NCI-H1092 treated with DMSO at 0.1 percent for 48 hours (cell line): Measurements from ENCODE around the gene POLR1C.
"Not testable (repeated sequence)": the region's sequence is repeated elsewhere in the genome, so short reads cannot be mapped to it uniquely, and the experiment has no call there.

Source experiments
- DNase-seq: peaks from one replicate; lab custom pipeline; 2025; lab: John Stamatoyannopoulos, UW

Gene POLR1C

DNA sequence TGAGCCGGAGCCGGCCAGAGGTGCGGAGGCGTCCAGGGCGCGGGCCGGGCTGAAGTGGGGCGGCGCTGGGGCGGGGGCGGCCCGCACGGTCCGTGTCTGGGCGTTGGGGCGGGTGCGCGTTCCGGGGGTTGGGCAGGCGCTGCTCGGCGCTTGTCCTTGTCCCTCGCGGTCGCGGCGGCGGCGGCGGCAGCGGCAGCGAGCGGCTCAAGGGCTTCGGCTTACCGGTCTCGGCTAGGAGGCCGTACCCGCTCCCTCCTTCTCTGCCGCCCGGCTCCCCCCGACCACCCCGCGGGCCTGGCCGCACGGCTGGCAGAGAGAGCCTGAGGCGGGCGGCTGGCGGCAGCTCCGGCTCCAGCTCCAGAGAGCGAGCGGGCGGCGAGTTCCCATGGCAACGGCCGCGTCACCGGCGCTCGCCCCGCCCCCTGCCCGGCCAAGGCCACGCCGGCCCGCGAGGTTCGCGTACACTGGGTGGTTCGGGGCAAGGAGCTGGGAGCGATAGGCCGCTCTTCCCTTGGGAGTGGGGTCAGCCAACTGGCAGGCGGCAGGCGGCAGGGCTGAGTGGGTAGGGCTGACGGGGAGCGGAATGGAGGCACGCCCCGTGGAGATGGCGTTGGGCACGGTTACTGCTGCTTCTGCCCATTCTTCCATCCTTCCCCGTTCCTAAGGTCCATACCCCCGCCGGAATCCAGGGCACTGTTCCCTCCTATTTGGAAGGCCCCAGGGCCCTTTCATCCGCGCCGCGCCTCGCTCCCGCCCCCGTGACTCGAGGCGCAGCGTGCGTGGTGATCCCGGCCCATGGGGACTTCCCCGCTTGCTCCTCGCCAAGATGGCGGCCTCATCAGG, 6.7 kb upstream of the POLR1C start, which contains the start of gene LRRC73:
LRRC73 (minus strand) TSS at position 363 of the 843 bp plus-strand sequence. CDS start 561 bp downstream, outside the sequence.
- DNase-seq, result peak; percentile 74

DNA sequence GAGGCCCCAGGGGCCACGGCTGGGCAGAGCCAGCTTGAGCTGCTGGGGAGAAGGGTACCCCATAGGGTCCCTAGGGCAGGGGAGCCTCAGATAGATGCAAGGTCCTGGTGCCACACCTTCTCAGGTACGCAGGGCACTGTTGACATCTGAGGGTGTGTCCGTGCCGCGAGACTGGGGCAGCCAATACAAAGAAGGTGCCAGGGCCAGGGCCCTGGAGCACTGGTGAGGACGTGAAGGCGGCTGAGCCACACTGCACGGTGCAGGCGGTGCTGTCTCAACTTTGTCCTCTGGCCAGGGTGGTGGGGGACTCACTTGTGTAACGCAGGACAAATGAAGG, 6.1 kb upstream of the POLR1C start:
- DNase-seq, result no peak

DNA sequence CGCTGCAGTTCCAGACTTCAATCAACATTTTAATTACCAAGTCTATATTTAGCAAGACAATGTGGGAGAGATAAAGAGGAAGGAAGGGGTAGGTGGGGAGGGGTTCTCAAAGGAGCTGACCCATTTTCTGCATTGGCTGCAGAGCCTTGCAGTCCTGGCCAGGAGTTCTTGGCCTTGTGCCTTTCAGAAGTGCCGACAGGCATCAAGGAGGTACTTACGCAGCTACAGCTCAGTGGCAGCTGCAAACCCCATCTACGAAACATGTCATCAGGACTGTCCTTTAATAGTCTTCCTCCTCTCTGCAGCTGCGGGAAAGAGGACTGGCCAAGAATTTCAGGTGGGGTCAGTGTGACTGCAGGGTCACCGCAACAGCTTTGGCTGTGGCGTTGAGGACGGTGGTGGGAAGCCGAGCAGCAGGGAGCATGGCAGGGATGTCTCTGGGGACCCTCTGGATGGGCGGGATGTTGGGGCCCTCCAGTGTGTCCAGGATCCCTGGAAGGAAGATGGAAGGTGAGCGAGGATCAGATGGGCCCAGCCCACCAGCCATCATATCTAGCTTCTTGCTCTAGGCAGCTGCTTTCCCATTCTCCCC, 5.0 kb upstream of the POLR1C start:
- DNase-seq, result no peak

DNA sequence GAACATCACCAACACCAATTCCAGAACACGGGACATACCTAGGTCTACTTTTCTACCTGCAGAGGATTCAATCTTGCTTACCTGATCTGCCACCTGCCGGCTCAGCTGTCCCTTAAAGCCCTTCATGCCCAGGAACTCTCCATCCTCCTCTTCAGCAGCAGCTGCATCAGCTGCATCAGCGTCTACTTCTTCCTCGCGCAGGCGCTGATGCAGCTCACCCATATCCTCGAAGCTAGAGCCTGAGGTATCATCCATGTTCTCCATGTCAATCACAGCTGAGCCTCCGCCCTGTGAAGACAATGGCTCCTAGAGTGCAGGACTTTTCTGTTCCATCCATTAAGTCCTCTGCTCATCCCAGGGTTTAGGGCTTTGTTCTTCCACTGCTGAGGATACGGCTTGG, 1.1 kb upstream of the POLR1C start:
- DNase-seq, result no peak

DNA sequence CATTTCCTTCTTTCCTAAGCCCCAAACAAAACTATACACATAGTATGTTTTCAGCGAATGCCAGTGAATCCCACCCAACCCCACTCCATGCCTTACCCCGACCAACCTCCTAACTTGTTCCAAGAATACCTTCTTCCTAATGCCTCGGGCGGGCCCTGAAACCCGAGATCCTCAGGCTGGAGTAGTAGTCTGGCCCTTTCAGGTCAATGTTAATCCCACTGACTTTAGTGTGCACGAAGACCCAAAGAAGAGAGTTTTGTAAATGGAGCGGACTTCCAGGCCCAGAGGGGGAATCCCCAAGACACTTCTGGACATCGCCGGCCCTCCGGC, 557 bp upstream of the POLR1C start:
- no peak for DNase-seq

DNA sequence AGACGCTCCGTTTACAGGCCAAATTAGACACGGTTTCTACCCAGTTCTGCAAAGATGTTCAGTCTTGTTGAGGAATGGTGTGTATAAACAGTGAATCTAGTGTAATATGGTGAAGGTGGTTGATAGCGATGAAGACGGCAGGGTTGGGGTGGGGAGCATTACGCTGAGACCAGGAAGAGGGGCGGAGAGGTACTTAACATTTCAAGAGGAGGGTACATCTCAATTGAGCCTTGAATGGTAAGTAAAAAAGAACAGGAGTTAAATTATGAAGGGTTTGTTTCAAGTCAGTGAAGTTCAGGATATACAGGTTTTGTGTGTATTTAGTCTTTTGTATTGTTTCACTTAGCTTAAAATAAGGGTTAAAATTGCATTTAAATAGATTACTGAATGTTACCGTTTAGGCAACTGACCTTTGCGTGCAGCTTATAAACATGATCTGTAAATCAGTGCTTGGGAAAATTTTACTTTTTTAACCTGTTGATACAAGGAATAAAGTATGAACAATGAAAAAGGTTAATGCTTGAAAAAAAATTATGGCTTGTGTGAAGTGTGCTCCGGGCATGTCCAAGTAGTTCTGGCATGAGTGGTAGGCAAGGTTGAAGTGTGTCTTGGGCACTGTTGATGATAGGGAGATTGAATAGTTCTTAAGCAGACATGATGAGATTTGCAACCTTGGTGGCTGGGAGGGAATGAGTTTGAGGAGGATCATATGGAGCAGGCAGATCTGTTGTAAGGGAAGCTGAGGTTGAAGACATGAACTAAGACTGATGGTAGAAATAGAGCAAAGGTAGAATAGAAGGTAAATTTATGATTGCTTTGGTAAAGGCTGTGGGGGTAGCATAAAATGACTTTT, 842 bp downstream of the POLR1C start:
- DNase-seq, result peak; percentile 59

DNA sequence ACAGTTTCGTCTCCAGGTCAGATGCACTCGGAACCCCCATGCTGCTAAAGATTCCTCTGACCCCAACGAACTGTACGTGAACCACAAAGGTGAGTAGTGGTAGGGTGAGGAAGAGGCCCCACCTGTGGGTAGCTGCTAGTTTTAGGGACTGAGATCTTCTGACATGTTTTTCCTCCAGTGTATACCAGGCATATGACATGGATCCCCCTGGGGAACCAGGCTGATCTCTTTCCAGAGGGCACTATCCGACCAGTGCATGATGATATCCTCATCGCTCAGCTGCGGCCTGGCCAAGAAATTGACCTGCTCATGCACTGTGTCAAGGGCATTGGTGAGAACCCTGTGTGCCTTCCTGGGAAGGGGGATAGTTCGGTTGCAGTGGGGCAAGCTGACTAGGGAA, 3.2 kb downstream of the POLR1C start:
- no peak for DNase-seq

DNA sequence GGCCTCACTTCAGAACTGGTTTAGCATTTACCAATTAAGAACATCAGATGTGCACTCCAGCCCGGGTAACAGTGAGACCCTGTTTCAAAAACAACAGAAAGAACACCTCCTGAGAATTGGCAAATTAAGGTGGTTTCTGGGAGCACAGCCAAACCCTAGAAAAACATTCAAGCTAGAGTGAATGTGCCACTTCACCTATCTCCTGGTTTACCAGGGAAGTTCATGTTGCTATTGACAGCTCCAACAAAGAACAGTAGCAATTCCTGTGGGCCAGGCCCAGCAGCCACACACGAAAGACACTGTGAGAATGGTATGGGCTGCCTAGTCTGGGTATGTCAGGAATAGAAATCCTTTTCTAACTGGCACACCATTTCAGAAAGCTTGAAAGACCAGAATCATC, 4.9 kb downstream of the POLR1C start:
- DNase-seq, result peak; percentile 73

DNA sequence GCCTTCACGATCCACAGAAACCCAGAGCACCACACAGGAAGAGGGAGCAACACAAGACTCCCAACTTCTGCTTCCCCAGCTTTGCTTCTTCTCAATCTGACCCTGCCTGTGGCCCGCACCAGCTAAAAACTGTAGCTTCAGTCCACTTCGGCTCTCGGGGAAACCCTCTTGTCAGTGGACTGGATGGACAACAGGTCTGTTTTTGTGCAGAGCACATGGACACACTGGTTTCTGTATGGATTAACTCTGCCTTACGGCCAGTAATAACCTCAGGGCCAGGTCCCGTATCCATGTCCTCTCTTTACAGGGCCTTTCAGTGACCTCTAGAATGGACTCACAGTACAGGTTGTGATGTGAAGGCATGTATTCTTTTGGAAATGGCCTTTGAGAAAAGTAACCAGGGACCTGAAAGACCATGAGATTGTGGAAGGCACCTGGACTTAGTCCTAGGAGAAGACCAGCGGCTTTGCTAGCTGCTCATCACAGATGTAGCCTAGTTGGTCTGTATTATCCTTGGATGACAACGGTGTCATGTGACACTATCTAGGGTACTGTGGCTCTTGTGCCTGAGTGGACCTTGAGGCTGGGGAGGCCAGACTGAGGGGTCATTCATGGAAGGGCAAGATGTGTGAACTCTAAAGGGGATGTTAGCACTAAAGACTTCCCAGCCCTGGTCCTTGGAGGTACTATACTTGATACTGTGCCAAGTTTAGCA, 5.8 kb downstream of the POLR1C start:
- DNase-seq, result no peak

DNA sequence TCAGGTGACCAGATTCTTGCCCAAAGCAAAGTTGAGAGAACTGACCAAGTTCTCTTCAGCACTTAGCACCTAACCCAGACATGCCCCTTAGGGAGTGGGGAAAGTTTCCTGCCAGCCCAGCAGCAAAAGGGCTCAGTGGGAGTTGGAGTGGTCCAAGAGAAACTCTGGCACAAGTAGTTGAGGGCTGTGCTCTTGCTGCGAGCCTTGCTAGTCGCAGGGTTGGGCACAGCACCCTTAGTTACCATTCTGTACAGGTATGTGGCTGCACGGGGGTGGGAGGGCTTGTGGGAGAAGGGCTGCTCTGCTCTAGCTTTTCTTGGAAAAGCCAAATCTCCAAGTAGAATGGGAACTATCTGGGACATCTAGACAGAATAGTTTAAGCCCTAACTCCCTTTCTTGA, 6.4 kb downstream of the POLR1C start:
- DNase-seq, result no peak

DNA sequence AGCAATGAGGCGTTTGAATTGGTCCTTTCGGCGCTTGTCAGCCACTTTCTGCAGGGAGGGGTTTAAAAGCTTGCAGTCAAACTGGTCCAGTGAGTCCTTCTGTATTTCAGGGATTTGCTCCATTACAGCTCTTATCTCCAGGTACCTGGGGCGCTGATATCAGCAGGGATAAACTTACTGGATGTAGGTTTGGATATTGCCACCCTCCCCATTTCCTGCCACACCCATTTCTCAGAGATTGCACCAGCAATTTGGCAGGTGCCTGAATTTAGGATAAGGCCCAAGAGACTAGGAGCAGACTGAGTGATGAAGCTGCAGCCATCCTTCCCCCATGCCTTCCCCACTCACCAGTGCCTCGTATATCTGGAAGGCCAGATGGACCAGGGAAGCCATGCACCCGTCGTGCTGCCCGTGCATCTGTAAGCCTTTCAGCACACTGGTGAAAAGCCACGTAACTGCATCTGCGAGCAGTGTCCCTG, 7.6 kb downstream of the POLR1C start:
- no peak for DNase-seq

DNA sequence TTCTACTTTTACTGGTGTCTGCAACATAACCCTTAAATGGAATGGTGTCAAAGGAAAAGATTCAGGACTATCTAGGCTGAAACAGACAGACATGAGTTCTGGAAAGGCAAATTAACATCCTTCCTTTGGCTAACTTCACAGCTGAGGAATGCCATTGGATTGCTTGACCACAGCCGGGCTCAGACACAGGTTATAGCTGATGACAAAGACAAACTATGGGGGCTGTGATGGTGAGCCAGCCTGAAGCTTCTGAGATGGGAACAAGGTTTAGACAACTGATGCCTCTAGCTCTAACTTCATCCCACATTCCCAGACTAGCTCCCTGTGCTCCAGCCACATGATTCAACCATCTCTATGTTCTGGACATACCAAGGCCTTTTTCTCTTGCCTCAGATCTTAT, 15.3 kb downstream of the POLR1C start:
- no peak for DNase-seq

DNA sequence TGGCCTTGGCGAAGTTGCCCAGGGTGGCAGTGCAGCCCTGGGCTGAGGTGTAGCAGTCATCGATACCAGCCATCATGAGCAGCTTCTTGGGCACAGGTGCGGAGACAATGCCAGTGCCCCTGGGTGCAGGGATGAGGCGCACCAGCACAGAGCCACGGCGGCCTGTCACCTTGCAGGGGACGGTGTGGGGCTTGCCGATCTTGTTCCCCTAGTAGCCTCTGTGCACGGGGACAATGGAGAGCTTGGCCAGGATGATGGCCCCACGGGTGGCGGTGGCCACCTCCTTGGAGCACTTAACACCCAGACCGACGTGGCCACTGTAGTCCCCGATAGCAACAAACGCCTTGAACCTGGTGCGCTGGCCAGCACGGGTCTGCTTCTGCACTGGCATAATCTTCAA, 22.1 kb downstream of the POLR1C start:
- DNase-seq, result not testable (repeated sequence)

DNA sequence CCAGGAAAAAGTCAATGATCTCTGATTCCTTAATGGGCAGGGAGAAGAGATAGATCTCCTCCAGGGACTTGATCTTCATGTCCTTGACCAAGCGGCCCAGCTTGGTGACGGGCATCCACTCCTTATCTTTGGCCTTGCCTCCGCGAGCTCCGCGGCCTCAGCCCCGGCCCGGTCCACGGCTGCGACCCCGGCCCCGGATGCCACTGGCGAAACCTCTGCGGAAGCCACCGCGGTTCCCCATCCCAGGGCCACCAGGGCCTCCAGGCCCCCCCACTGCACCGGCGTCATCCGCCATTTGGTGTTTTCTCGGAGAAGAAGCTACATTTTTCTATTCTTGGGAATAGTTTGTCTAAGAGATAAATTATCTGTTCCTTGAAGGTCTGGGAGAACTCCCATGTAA, 22.5 kb downstream of the POLR1C start:
- DNase-seq, result not testable (repeated sequence)

DNA sequence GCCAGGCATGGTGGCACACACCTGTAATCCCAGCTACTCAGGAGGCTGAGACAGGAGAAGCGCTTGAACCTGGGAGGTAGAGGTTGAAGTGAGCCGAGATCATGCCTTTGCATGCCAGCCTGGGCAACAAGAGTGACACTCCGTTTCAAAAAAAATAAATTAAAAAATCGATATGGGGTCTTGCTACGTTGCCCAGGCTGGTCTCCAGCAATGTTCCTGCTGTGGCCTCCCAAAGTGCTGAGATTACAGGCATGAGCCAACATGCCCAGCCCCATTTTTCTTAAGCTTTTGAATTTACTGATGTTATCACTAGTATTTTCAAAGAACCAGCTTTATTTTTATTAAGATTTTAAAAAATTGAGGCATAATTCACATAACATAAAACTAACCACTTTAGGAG, 23.6 kb downstream of the POLR1C start:
- DNase-seq, result no peak

DNA sequence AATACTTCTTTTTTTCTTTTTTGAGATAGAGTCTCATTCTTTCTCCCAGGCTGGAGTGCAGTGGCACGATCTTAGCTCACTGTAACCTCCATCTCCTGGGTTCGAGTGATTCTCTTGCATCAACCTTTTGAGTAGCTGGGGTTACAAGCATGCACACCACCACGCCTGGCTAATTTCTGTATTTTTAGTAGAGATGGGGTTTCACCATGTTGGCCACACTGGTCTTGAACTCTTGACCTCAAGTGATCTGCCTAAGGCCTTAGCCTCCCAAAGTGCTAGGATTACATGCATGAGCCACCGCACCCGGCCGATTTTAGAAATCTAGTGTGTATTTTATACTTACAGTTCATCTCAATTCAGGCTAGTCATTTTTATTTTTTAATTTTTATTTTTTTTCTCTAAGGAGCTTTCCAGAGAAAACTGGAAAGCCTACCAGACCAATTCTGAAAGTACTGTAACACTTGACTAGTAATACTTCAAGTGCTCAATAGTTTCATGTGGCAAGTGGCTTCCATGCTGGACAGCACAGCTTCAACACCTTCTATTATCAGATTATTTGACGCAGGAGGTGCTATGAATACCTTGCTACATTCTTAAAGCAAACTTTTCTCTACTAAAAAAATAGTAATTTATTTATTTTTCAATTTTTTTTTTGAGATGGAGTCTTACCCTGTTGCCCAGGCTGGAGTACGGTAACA, 25.0 kb downstream of the POLR1C start:
- DNase-seq, result no peak

DNA sequence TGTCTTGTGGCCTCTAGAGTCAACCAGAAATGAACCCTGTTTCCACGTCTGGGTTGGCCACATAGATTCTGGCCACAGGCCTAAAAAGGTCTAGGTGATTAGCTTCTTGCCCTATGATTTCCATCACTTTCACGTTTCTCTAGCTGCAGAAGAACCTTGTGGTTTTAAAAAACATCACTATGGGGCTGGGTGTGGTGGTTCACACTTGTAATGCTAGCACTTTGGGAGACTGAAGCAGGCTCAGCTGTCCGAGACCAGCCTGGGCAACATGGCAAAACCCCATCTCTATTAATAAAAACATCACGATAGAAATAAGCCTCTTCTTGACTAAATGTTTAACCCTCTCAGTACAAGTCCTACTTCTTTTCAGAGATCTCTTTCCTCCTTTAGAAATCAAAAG, 27.6 kb downstream of the POLR1C start:
- DNase-seq, result no peak

DNA sequence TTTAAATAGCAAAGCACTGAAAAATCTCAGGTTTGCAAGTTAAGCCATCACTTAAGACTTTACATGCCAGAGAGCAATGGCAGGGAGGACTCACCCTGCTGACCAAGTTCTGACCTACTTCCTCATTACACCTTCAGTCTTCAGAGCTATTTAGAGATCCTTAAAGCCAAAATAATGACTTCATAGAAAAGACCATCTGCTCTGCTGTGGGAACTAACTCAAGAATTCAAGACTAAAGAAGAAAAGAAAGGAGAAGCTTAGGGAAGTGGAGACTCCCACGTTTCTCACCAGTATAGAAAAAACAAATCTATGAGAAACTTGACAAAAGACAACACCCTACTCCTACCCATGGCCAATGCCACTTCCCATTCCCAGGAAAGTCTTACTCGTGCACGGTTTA, 30.3 kb downstream of the POLR1C start:
- DNase-seq, result no peak

DNA sequence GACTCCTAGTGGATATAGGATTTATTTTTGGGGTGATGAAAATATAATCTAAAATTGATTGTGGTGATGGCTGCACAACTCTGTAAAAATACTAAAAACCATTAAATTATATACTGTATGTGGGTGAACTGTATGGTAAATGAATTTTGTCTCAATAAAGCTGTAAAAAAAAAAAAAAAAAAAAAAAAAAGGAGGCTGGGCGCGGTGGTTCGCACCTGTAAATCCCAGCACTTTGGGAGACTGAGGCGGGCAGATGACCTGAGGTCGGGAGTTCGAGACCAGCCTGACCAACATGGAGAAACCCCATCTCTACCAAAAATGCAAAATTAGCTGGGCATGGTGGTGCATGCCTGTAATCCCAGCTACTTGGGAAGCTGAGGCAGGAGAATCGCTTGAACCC, 40.7 kb downstream of the POLR1C start:
- not testable (repeated sequence) for DNase-seq

DNA sequence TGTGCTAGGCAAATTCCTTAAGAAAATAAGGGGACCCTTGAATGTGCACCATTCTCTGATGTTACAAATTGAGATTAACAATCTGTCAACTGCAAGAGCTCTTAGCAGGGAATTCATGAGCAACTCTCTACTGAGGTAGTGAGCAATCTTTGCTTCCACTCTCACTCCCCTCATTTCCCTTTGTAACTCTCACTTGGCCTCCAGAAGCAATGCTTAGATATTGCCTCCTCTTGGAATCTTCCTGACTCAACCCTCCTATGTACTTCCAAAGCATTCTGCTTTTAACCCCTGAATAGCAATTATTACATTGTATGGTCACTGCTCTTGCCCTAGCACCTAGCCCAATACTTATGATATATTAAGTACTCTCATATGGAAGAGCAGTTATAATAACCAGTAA, 42.4 kb downstream of the POLR1C start:
- no peak for DNase-seq

DNA sequence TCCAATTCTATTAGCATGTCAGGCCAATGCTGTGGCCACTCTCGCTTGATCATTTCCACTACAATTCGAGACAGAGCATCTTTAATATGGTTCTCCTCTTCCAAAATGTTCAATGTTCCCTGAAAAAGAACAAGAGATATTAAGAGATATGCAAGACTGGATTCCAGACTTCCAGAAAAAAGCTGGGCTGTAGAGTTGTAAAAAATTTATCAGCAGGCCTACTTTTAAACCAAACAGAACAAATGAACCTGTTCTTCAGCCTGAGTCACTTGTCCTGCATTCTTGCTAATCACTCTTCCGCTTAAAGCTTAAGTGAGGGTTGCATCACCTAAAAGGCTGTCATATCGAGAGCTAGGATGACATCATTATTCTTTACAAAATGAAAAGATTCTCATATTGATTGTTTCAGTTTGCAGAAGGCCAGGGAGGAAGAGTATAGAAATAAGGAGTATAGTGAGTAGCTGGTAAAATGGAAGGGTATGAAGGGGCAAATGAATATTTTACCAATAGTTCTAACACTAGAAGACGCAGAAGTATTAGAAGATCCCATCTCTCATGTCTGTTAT, 54.1 kb downstream of the POLR1C start:
- DNase-seq, result no peak
